ENCODE measurements around the gene HERPUD1. TPM values are rescaled to one million over a fixed set of nuclear protein-coding genes. Genes with fewer than 3 reads are reported as not detected.

Gene HERPUD1
- total and polyA plus RNA-seq, 2 of the 13 experiments (the other 11 are each of a cell fraction or from before 2014, with no cell fraction given): 96.2 to 323 TPM

DNA sequence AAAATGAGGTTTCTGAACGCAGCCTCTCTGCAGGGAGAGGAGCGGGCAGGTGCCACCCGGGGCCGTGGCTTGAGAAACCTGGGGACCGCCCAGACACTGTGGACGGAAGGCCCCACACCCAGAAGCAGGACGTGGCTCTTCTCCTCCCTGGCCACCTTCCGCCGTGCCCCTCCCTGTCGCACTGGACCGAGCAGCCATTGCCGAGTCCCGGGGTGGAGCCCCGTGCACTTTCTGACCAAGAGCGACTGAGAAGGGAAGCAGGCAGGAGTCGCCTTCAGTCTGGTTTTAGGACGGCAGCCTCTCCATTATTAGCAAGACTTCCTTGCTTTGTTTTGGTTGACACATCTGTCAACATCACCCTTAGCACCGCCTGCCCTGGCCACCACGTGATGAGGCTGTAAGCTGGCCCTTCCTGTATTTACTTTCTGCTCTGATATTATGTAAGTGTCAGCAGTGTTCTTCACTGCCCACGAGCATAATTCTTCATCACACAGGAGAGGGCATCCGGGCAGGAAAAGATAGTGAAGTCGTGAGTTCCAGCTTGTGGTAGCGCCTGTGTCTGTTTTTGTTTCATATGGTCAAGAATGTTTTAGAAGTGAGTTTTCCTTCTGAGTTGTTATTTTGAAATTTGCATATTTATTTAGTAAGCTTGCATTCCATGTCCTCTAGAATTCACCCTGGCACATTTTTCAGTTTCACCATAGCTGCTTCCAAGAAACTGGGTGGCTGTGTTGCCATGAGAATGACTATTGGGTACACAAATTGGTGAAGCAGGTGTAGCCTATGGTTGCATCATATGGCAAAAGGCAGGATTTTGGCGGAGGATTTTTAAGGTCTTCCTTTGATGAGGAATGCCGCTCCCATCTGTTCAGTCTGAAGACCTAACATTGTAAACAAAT lies 1.0 kb downstream of the HERPUD1 start (continued):
- no peak for TF ChIP-seq SCMH1 (CRISPR knock-in tag; IDR thresholded peaks at IDR 0.05; ENCODE audit: borderline replicate concordance)
- no peak for TF ChIP-seq ZNF12 (CRISPR knock-in tag; IDR thresholded peaks at IDR 0.05)
- TF ChIP-seq, protein P1, sequence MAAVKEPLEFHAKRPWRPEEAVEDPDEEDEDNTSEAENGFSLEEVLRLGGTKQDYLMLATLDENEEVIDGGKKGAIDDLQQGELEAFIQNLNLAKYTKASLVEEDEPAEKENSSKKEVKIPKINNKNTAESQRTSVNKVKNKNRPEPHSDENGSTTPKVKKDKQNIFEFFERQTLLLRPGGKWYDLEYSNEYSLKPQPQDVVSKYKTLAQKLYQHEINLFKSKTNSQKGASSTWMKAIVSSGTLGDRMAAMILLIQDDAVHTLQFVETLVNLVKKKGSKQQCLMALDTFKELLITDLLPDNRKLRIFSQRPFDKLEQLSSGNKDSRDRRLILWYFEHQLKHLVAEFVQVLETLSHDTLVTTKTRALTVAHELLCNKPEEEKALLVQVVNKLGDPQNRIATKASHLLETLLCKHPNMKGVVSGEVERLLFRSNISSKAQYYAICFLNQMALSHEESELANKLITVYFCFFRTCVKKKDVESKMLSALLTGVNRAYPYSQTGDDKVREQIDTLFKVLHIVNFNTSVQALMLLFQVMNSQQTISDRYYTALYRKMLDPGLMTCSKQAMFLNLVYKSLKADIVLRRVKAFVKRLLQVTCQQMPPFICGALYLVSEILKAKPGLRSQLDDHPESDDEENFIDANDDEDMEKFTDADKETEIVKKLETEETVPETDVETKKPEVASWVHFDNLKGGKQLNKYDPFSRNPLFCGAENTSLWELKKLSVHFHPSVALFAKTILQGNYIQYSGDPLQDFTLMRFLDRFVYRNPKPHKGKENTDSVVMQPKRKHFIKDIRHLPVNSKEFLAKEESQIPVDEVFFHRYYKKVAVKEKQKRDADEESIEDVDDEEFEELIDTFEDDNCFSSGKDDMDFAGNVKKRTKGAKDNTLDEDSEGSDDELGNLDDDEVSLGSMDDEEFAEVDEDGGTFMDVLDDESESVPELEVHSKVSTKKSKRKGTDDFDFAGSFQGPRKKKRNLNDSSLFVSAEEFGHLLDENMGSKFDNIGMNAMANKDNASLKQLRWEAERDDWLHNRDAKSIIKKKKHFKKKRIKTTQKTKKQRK (IDR thresholded peaks at IDR 0.05; ENCODE audit: low read length): no peak; the same call in 1 of the 2 replicates
- TF ChIP-seq NR2F1 (CRISPR knock-in tag; IDR thresholded peaks at IDR 0.05): peak in 1 of 2 experiments; percentile 13; a peak in 1 of 4 replicates
- TF ChIP-seq ZZZ3 (CRISPR knock-in tag; IDR thresholded peaks at IDR 0.05; ENCODE audit: borderline replicate concordance): no peak
- peak; percentile 82 for TF ChIP-seq CEBPG (CRISPR knock-in tag; IDR thresholded peaks at IDR 0.05)
- TF ChIP-seq TOPORS (CRISPR knock-in tag; IDR thresholded peaks at IDR 0.05): no peak
- 0 out of 2 replicates have a peak, but pooled peaks have one; percentile 50 for TF ChIP-seq ZNF772 (CRISPR knock-in tag; IDR thresholded peaks at IDR 0.05)
- TF ChIP-seq, protein P2, sequence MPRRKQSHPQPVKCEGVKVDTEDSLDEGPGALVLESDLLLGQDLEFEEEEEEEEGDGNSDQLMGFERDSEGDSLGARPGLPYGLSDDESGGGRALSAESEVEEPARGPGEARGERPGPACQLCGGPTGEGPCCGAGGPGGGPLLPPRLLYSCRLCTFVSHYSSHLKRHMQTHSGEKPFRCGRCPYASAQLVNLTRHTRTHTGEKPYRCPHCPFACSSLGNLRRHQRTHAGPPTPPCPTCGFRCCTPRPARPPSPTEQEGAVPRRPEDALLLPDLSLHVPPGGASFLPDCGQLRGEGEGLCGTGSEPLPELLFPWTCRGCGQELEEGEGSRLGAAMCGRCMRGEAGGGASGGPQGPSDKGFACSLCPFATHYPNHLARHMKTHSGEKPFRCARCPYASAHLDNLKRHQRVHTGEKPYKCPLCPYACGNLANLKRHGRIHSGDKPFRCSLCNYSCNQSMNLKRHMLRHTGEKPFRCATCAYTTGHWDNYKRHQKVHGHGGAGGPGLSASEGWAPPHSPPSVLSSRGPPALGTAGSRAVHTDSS (CRISPR knock-in tag; conservative IDR thresholded peaks at IDR 0.05): no peak
- no peak for TF ChIP-seq NR3C1 (CRISPR knock-in tag; IDR thresholded peaks at IDR 0.05)
- no peak; the same call in 1 of the 2 replicates for TF ChIP-seq ZNF24 (IDR thresholded peaks at IDR 0.05)
- no peak; the same call in 1 of the 2 replicates for TF ChIP-seq ZNF724P (CRISPR knock-in tag; IDR thresholded peaks at IDR 0.05; ENCODE audit: borderline replicate concordance)
- no peak; the same call in 1 of the 2 replicates for TF ChIP-seq TARDBP (CRISPR knock-in tag; IDR thresholded peaks at IDR 0.05)
- no peak for TF ChIP-seq ZNF180 (CRISPR knock-in tag; IDR thresholded peaks at IDR 0.05; ENCODE audit: borderline replicate concordance, low read depth)
- no peak for TF ChIP-seq MYNN (CRISPR knock-in tag; IDR thresholded peaks at IDR 0.05; ENCODE audit: low read depth)
- peak; percentile 57; the same call in 1 of the 2 replicates for TF ChIP-seq SP5 (CRISPR knock-in tag; IDR thresholded peaks at IDR 0.05; ENCODE audit: borderline replicate concordance, low read depth)
- TF ChIP-seq ARNT2 (CRISPR knock-in tag; IDR thresholded peaks at IDR 0.05; ENCODE audit: low read depth): no peak; the same call in none of the 2 replicates
- peak; percentile 78 for TF ChIP-seq PHF21A (CRISPR knock-in tag; IDR thresholded peaks at IDR 0.05)
- peak; percentile 15 for TF ChIP-seq XRCC5 (optimal IDR thresholded peaks at IDR 0.05; ENCODE audit: low read length)
- TF ChIP-seq, protein P3, sequence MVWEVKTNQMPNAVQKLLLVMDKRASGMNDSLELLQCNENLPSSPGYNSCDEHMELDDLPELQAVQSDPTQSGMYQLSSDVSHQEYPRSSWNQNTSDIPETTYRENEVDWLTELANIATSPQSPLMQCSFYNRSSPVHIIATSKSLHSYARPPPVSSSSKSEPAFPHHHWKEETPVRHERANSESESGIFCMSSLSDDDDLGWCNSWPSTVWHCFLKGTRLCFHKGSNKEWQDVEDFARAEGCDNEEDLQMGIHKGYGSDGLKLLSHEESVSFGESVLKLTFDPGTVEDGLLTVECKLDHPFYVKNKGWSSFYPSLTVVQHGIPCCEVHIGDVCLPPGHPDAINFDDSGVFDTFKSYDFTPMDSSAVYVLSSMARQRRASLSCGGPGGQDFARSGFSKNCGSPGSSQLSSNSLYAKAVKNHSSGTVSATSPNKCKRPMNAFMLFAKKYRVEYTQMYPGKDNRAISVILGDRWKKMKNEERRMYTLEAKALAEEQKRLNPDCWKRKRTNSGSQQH (CRISPR knock-in tag; IDR thresholded peaks at IDR 0.05; ENCODE audit: low read depth): peak; percentile 97
- peak; percentile 76; the same call in 1 of the 2 replicates for TF ChIP-seq ZNF138 (CRISPR knock-in tag; IDR thresholded peaks at IDR 0.05; ENCODE audit: low read depth)
- no peak for TF ChIP-seq REL (CRISPR knock-in tag; conservative IDR thresholded peaks at IDR 0.05)
- no peak for TF ChIP-seq RFX5 (IDR thresholded peaks at IDR 0.05; ENCODE audit: low read depth, low read length)
- TF ChIP-seq ZKSCAN5 (CRISPR knock-in tag; IDR thresholded peaks at IDR 0.05): no peak
- TF ChIP-seq ZNF670 (CRISPR knock-in tag; IDR thresholded peaks at IDR 0.05; ENCODE audit: borderline replicate concordance): no peak
